GM11168 (cell line): ENCODE measurements around the gene RAP1GDS1.
"Not testable (repeated sequence)": the region's sequence is repeated elsewhere in the genome, so short reads cannot be mapped to it uniquely, and the experiment has no call there.

Source experiments
- in situ Hi-C: fragments of 300-500 bp; cut with MboI; formaldehyde crosslinking; loops from one replicate; pipeline ENCODE4 v1.12.0; 2022; ENCODE audit warnings: low sequenced_read_pairs; ENCODE audit not compliant: unreplicated experiment

Gene RAP1GDS1

DNA sequence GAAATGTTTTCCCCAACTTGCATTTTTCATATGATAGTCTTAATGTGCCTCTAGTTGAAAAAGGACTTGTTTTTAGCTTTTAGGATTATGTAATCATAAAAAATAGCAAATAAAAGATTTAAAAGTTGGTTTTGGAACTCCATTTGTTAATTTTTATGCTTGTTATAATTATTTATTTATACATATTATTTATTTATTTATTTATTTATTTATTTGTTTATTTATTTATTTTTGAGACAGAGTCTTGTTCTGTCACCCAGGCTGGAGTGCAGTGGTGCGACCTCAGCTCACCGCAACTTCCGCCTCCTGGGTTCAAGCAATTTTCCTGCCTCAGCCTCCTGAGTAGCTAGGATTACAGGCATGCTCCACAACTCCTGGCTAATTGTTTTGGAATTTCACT, 159.0 kb downstream of the RAP1GDS1 start:
- in situ Hi-C loops, result not testable (repeated sequence)

DNA sequence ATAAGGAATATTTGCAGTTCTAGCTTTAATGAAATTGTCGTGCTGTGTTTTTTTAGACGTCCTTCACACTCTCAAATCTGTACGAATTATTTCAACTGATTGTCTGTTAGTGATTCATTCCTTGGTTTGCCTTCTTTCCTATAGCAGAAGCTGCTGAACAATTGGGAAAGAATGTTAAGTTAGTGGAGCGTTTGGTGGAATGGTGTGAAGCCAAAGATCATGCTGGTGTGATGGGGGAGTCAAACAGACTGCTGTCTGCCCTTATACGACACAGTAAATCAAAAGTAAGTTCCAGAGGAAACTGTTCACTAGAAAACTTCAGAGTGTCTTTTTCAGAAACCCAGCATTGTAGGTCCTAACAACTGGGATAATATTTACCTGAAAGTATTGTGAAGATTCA, 159.9 kb downstream of the RAP1GDS1 start:
- in situ Hi-C loops, result no loop called here

DNA sequence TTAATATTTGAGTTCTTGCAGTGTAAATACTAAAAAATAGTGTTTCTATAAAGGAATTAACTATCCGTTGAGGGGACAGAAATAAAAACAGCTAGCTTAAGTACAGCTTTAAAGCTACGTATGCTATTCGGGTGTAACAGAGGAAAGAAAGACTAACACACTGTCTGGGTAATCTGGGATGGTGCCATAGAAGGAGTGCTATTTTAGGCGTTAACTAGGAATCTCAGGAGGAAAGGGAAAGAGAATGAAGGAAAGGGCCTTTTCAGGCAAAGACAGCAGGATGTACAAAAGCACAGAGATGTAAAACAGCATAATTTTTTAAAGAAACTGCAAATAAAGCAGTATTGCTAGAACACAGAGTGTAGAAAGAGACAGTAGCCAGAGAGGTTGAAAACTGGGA, 161.8 kb downstream of the RAP1GDS1 start:
- in situ Hi-C loops, result no loop called here

DNA sequence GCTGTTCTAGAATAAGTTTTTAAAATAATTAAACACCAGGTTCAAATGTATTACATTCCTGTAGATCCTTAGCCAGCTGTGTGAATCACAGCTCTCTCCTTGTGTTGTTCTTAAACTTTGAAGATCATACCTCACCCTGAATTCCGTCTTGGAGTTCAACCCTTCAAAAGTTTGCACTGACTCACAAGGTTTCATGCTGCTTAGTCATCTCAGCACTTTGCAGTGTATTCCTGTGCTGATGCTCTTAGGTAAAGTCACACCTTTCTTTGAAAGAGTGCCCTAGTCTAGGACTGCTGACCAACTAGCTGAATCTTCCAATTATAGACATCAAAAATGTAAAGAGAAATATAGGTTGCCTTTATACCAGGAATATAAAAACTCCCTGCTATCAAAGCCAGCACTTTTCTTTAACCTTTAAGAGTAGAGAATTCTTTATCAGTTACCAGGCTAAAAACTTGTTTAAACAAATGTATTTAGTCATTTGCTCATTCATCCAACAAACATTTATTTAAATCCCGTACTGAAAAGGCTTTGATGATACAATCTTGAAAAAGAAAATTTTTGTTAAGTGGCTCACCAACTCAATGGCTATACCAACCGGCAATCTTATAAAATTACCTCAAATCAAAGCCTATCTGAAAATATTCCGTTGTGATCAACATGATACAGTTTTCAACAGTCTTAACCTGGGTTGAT, 169.7 kb downstream of the RAP1GDS1 start:
- in situ Hi-C loops, result no loop called here

DNA sequence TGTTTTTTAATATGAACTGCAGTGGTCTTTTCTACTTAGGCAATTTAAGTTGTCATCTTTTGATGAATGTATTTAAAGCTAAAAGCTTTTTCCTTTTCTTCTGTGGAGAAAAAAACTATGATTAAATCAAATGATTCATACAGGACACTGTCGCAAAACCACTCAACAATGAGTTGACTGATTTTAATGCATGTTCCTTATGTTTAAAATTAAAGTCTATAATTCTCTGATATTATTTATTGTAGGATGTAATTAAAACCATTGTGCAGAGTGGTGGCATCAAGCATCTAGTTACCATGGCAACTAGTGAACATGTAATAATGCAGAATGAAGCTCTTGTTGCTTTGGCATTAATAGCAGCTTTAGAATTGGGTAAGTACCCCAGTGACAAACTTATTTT, 172.5 kb downstream of the RAP1GDS1 start:
- in situ Hi-C loops, result no loop called here

DNA sequence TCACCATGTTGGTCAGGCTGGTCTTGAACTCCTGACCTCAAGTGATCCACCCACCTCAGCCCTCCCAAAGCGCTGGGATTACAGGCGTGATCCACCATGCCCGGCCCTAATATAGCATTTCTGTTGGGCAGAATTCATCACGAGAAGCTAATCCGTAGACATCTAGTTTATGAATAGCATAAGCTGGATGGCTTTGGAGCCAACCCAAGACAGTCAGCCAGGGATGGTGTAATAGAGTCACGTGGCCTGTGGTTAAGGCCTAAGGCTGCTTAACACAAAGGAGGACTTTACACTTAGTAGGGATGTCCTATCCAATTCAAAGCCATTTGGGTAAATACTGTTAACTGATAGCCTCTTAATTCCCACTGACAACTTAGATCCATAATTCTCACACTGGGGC, 173.6 kb downstream of the RAP1GDS1 start:
- in situ Hi-C loops, result no loop called here

DNA sequence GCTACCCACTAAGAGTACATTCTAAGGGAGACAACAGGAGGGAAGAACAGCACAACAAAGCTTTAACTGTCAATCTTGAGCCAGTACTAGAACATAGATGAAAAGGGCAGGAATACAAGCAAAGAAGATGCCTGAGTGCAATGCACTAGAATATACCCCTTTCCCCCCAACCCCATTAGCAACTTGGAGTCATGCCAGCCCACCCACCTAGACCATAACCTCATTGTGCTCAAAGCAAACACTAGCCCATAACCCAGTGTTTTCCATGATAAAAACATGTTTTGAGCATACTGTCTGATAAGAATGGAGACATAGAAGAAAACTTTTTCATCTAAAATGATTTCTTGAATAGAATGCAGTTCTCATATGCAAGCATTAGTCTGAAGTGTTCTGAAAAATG, 183.2 kb downstream of the RAP1GDS1 start:
- in situ Hi-C loops, result no loop called here

DNA sequence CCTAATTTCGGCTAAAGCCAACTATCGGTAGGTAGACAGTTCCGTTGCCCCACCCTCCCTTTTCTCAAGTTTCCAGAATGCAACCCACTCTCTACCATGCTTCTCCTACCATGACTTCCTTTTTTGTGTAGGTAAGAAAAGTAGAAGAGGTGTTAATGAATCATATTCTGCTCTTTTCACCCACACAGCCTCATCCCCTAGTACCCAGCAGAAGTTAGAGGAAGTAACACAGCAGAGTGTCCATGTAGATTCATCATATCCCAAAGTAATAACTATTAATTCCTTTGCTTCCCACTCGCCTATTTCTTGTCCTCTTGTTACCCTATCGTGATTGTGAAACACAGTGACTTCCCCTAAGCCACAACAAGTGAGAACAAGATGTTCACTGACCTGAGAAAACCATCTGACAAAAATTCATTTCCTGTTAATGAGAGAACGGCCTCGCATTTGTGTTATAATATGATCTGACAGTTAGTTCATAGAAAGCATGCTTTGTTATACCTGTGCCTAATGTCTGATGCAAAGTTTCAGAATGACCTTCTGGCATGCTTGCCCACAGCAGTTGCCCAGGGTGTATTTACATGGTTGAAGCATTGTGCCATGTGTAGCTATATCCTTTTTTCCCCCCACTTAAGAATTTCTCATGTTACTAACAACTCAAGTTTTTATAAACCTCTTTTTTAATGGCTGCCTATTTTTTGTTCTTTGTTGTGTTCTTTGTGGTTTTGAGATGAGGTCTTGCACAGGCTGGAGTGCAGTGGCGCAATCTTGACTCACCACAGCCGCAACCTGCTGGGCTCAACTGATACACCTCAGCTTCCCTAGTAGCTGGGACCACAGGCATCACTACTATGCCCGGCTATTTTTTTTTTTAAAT, 185.6 kb downstream of the RAP1GDS1 start:
- in situ Hi-C loops, result no loop called here

DNA sequence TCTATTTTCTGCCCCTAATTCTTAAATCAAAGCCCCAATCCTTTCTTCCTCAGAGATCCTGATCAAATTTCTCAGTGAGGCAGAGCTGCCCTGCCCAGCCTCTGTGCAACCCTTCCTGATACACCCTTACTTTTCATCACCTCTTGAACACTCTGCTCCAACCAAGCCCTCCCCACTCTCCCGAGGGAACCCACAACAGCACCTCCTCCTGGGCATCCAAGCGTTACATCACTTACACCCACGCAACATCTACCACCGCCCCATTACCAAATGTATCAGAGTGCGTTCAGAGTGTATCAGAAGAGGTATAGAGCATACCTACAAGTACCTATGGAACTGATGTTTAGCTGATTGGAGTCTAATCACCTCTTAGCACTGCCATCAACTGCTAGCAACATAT, 186.5 kb downstream of the RAP1GDS1 start:
- in situ Hi-C loops, result no loop called here

DNA sequence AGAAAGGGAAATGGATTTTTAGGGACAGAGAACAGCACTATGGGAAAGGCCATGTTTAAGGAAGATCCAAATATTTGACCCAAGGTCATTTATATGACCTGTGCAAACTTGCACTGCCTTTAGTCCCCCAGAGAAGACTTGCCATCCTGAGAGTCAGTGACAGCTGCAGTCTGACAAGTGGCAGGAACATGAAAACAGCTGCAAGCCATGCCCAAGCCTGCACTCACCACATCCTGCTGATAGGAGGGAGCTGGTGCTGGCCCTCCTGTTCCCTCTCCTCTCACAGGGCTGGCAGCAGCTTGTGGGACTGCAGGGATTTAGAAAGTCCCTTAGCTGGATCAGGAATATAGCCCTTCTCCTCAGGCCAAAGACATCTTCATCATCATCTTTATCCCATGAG, 187.7 kb downstream of the RAP1GDS1 start:
- in situ Hi-C loops, result no loop called here

DNA sequence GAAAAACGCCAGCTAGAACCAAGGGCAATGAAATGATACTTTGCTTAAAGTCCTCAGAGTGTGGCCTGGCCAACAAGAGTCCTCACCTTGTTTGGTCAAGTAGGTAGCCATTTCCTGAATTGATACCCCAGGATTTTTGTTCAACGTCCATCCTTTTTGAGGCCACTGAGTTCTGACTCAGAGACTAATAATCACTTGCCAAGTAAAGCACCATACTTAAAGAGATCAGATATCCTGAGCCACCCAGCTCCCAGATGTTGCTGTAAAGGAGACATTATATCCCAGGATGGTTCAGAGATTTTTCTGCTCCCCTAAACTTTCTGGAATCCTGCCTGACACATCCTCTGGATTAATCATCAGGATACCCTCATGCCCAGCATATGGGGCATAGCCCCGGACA, 190.9 kb downstream of the RAP1GDS1 start:
- in situ Hi-C loops, result no loop called here

DNA sequence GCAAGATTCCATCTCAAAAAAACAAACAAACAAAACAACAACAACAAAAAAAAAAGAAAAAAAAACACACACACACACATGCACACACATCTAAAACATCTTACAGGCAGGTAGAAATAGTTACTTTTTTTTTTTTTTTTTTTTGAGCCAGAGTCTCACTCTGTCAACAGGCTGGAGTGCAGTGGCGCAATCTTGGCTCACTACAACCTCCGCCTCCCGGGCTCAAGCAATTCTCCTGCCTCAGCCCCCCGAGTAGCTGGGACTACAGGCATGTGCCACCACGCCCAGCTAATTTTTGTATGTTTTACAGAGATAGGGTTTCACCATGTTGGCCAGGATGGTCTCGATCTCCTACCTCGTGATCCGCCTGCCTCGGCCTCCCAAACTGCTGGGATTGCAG, 196.2 kb downstream of the RAP1GDS1 start:
- in situ Hi-C loops, result not testable (repeated sequence)

DNA sequence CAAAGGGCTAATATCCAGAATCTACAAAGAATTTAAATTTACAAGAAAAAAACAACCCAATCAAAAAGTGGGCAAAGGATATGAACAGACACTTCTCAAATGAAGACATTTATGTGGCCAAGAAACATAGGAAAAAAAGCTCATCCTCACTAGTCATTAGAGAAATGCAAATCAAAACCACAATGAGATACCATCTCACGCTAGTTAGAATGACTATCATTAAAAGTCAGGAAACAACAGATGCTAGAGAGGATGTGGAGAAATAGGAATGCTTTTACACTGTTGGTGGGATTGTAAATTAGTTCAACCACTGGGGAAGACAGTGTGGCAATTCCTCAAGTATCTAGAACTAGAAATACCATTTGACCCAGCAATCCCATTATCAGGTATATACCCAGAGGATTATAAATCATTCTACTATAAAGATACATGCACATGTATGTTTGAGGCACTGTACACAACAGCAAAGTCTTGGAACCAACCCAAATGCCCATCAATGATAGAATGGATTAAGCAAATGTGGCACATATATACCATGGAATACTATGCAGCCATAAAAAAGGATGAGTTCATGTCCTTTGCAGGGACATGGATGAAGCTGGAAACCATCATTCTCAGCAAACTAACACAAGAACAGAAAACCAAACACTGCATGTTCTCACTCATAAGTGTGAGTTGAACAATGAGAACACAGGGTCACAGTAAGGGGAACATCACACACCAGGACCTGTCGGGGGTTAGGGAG, 200.1 kb downstream of the RAP1GDS1 start:
- in situ Hi-C loops, result not testable (repeated sequence)

DNA sequence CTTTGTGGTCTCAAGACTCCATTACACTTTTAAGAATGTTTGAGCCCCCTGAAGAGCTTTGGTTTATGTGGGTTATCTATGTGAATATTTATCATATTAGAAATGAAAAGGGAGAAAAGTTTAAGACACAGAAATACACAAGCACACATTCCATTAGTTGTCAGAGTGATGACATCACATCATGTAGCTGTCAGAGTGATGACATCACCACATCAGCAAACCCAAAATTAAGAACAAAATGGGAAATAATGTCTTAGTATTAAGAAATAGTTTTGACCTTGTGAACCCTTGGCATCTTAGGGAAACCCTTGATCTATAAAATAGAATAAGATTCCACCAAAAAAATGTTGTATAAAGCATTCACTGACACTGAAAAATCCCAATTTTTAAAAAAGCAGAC, 201.3 kb downstream of the RAP1GDS1 start:
- in situ Hi-C loops, result no loop called here

DNA sequence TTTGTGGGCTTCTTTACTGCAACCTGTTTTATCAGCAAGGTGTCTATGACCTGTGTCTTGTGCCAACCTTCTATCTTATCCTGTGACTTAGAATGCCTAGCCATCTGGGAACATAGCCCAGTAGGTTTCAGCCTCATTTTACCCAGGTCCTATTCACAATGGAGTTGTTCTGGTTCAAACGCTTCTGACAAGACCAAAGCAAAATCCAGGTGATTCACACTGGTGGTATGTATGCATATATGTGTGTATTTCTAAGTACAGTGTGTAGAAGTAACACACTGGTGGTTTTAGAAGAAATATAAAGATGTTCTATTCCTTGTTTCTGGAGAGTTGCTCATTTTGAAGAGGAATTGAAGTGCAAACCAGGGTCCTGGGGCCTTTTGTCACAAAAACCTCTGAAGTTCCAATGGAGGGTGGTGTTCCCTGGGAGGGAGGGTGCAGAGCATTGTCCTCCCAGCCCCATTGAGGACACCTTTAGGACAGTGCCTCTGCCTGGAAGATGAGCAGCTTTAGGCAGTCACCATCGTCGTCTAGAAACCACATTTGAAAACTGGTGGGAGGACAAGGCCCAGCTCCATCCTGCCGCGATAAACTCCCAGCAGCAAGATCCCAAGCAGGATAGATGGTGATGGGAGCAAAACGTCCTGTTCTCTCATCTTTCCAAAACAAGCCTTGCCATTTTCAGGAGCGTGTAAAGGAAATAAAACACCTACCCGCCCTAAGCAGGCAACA, 205.8 kb downstream of the RAP1GDS1 start:
- in situ Hi-C loops, result no loop called here

DNA sequence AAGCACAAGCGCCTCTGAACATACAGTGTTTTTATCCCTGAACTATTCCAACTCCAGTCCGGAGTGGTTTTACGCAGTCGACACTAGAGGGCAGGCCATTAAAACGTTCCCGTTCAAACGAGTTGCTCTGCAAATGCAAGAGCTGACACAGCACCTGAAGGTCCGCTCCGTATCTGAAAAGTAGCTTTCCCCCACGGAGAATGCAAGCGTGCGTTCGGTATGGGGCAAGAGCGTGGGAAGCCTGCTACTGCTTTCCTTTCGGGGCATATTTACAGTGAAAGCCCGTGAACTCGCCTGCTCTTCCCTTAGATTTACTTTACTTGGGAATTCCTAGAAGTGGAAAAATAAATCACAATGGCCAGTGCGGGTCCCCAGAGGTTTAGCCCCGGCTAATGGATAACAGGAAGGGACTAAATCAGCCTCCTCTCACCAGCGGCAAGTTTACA, 206.5 kb downstream of the RAP1GDS1 start:
- in situ Hi-C loops, result no loop called here

DNA sequence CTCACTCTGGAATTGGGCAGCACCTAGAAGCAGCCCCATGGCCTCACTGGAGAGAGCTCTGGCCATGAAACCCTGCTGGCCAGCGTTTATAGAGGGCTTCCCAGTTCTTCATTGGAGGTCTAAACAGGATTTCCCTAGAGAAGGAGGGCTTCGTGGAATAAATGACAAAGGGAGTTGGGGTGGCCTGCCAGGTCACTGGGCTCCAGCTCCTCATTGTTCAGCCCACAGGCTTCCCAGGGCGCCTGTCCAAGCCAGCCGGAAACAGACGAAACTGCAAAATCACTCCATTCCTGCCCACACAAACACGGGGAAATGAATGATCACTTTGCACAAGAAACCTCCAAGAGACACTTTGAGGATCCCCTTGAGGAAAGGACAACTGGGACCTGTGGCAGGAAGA, 207.5 kb downstream of the RAP1GDS1 start:
- in situ Hi-C loops, result no loop called here

DNA sequence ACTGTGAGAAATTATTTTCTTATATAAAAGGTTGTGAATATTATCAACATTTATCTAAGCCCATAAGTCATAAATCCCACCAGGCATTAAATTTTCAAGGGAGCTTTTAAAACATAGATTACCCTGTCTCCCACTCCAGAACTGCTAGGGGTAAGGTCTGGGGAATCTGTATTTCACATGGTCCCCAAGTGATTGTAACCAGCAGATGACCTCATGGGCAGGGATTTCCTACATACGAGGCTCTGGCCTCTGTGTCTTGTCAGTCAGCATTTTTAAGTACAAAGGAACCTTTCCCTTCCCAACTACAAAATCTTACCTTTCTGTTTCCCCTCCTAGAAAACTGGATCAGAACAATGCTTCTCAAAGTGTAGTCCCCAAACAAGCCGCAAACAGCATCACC, 208.6 kb downstream of the RAP1GDS1 start:
- in situ Hi-C loops, result no loop called here

DNA sequence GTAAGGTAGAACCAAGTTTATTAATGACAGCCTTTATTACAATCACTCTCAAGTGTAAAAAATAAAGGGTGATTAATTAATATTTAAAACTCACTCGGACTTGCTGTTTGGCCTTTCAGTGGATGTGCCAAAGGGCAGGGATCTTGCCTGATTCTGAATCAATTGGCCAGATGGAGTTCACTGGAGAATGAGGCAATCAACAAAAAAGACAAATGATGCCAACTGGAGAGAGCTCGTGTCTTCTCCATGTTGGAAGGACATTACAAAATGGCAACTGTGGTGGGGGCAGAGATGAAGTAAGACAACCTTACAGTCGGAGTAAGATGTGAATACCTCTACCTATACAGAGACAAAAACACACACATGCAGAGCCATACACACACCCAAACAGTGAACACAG, 209.2 kb downstream of the RAP1GDS1 start:
- in situ Hi-C loops, result no loop called here

DNA sequence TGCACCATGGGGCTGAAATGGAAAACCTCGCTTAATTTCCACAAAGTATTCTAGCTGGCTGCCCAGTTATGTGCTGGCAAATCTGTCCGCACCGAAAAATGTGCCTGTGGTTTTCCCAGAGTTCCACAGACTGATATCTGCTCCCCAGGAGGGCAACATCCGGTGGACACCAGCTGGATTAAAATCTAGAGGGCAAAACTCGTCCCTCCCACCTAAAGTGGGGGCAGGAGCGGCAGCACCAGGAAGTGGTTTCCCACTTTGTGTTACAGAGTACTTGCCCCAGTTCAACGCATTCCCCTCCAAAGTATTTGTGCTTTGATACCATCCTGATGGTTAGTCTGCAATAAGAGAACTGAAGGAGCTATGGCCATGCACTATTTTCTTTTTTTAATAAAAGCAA, 209.6 kb downstream of the RAP1GDS1 start:
- in situ Hi-C loops, result no loop called here
